ENCODE data around the gene CYB5R4. TPM values are rescaled to one million over a fixed set of nuclear protein-coding genes. Genes with fewer than 3 reads are reported as not detected.

CYB5R4 gene
- total RNA-seq, 2 donors from 2014 or later: 4.0 to 9.6 TPM

- Histone ChIP-seq H3K9me3 (no peaks in the 10 kb centered on the region), H3K27me3 (no peaks in the 10 kb centered on the region), H3K36me3 (replicated peaks in 1 of 2; ENCODE audit: insufficient read depth in 1 of 2, low read depth in 2 of 2) (no peaks in the 10 kb centered on the region), H3K4me3 (no peak overlapping the region), H3K27ac (no peak overlapping the region), H3K4me1 (no peaks in the 10 kb centered on the region)
- DNase-seq (no peak), ATAC-seq (no peak)
- WGBS, 2 donors: 48 to 53% methylated on average over 4 of the region's 4 CpGs
- intact Hi-C loops (cut with DNase I): no loop called here
- TF ChIP-seq CTCF (IDR thresholded peaks at IDR 0.05) (no peak), POLR2A (IDR thresholded peaks at IDR 0.05) (no peak)
Observed at GRCh38 chr6:83878902-83879644, 19.6 kb downstream of the CYB5R4 start.

- no peak overlapping the region for H3K4me3 ChIP-seq
- TF ChIP-seq CTCF (IDR thresholded peaks at IDR 0.05) (no peak), POLR2A (IDR thresholded peaks at IDR 0.05) (no peak)
- no peaks in the 10 kb centered on the region for H3K27me3 ChIP-seq
- no peak for ATAC-seq
- no peak for DNase-seq
- H3K4me1 ChIP-seq: no peaks in the 10 kb centered on the region
- H3K36me3 ChIP-seq (replicated peaks in 1 of 2; ENCODE audit: insufficient read depth in 1 of 2, low read depth in 2 of 2): no peaks in the 10 kb centered on the region
- H3K9me3 ChIP-seq: no peaks in the 10 kb centered on the region
- no peak overlapping the region for H3K27ac ChIP-seq
- intact Hi-C loops (cut with DNase I): no loop called here
- 85 to 86% methylated on average over 4 of the region's 4 CpGs for WGBS, 2 donors
Observed at GRCh38 chr6:83879746-83880145, 20.3 kb downstream of the CYB5R4 start.

GRCh38 chr6:83883240-83883639, 23.8 kb downstream of the CYB5R4 start:
- H3K36me3 ChIP-seq (replicated peaks in 1 of 2; ENCODE audit: insufficient read depth in 1 of 2, low read depth in 2 of 2): no peaks in the 10 kb centered on the region
- H3K27ac ChIP-seq: no peak overlapping the region
- H3K9me3 ChIP-seq: no peaks in the 10 kb centered on the region
- no peak for ATAC-seq
- 16 to 38% methylated on average over 2 of the region's 2 CpGs for WGBS, 2 donors
- TF ChIP-seq POLR2A (IDR thresholded peaks at IDR 0.05) (no peak), CTCF (IDR thresholded peaks at IDR 0.05) (no peak)
- H3K27me3 ChIP-seq: no peaks in the 10 kb centered on the region
- no peak for DNase-seq
- intact Hi-C loops (cut with DNase I): no loop called here
- H3K4me3 ChIP-seq: no peak overlapping the region
- H3K4me1 ChIP-seq: no peaks in the 10 kb centered on the region

GRCh38 chr6:83884523-83884922, 25.0 kb downstream of the CYB5R4 start:
- TF ChIP-seq POLR2A (IDR thresholded peaks at IDR 0.05) (no peak), CTCF (IDR thresholded peaks at IDR 0.05) (peak in 6 of 7 experiments; percentile 50 to 82 (median 78))
- no peaks in the 10 kb centered on the region for H3K9me3 ChIP-seq
- intact Hi-C loops (cut with DNase I): no loop called here
- 2 to 5% methylated on average over 4 of the region's 4 CpGs for WGBS, 2 donors
- no peak for DNase-seq
- no peaks in the 10 kb centered on the region for H3K36me3 ChIP-seq (replicated peaks in 1 of 2; ENCODE audit: insufficient read depth in 1 of 2, low read depth in 2 of 2)
- ATAC-seq: peak; percentile 74
- no peak overlapping the region for H3K4me3 ChIP-seq
- H3K4me1 ChIP-seq: no peaks in the 10 kb centered on the region
- no peak overlapping the region for H3K27ac ChIP-seq
- no peaks in the 10 kb centered on the region for H3K27me3 ChIP-seq

- H3K36me3 ChIP-seq (replicated peaks in 1 of 2; ENCODE audit: insufficient read depth in 1 of 2, low read depth in 2 of 2): no peaks in the 10 kb centered on the region
- H3K4me1 ChIP-seq: no peaks in the 10 kb centered on the region
- DNase-seq (no peak), ATAC-seq (no peak)
- no peak overlapping the region for H3K4me3 ChIP-seq
- no peaks in the 10 kb centered on the region for H3K9me3 ChIP-seq
- no peaks in the 10 kb centered on the region for H3K27me3 ChIP-seq
- WGBS, 2 donors: 92 to 94% methylated on average over 2 of the region's 2 CpGs
- TF ChIP-seq POLR2A (IDR thresholded peaks at IDR 0.05) (no peak), CTCF (IDR thresholded peaks at IDR 0.05) (no peak)
- intact Hi-C loops (cut with DNase I): loop anchor here (5.0 kb wide), 1 partner anchor 336 kb away; no protein-coding TSS in a partner anchor
- H3K27ac ChIP-seq: no peak overlapping the region
Observed at GRCh38 chr6:83885984-83886383, 26.5 kb downstream of the CYB5R4 start.
